Breast epithelium (tissue), 4 donors: ENCODE measurements around the gene FAM135A. TPM values are rescaled to one million over a fixed set of nuclear protein-coding genes. Genes with fewer than 3 reads are reported as not detected.

Source experiments
- DNase-seq, 2 donors: peaks; one replicate each; pipeline ENCODE4 v3.0.0-alpha.2; 2019; ENCODE audit warnings: low spot score in 2 of 2
- H3K27ac ChIP-seq, 2 donors: fragments of 200-600 bp; sonication (generic) in 1 of 2; one replicate each; pipeline ENCODE4 v1.5.1; 2016 to 2019; ENCODE audit warnings: mild to moderate bottlenecking in 1 of 2
- H3K27me3 ChIP-seq, 2 donors: fragments of 200-600 bp; sonication (generic) in 1 of 2; one replicate each; pipeline versions ENCODE4 v1.5.1 to v1.6.0; 2017 to 2019; ENCODE audit warnings: control low read depth in 1 of 2, mild to moderate bottlenecking in 1 of 2
- H3K36me3 ChIP-seq: fragments of 200-600 bp; one replicate; pipeline ENCODE4 v1.5.1; 2019
- H3K4me1 ChIP-seq, 2 donors: fragments of 200-600 bp; sonication (generic); one replicate each; pipeline ENCODE4 v1.5.1; 2016 to 2019; ENCODE audit warnings: control low read depth in 1 of 2
- H3K4me3 ChIP-seq, 3 donors: fragments of 200-600 bp; sonication (generic); 1 replicate in 2 of 3; 2 replicates in 1 of 3; pipeline ENCODE4 v1.5.1; 2016 to 2019; ENCODE audit warnings: mild to moderate bottlenecking in 3 of 3, moderate library complexity in 2 of 3
- H3K9me3 ChIP-seq, 2 donors: fragments of 200-600 bp; sonication (generic) in 1 of 2; one replicate each; pipeline ENCODE4 v1.5.1; 2016 to 2019; ENCODE audit warnings: control low read depth in 1 of 2
- POLR2A ChIP-seq: fragments of 450-650 bp; IDR thresholded peaks from one replicate; pipeline ENCODE4 v1.6.1; 2016; ENCODE audit warnings: antibody characterized with exemption, mild to moderate bottlenecking, moderate library complexity
- POLR2AphosphoS5 ChIP-seq, 3 donors: sonication (generic); formaldehyde crosslinking; IDR thresholded peaks; one replicate each; pipeline ENCODE4 v1.6.1; 2017; ENCODE audit warnings: antibody characterized with exemption in 3 of 3
- intact Hi-C: fragments of 100-400 bp; cut with DNase I; formaldehyde crosslinking; loops from one replicate; pipeline ENCODE4 v1.15.1; 2023; ENCODE audit warnings: low total_unique reads
- total RNA-seq, 3 donors: library from RNA; depleted of rRNA; stranded (reverse); fragments of >200 nt; gene quantifications; one replicate each; pipeline ENCODE4 v1.1.0, GENCODE V29; 2016
- TF ChIP-seq, protein P1 (sequence below), 3 donors: fragments of 450-650 bp; IDR thresholded peaks; one replicate each; pipeline ENCODE4 v1.5.1; 2016 to 2017; ENCODE audit warnings: antibody characterized with exemption in 3 of 3, mild to moderate bottlenecking in 3 of 3, moderate library complexity in 3 of 3

The FAM135A gene
- total RNA-seq, 3 donors from 2014 or later = 25.9 to 34.2 (median 30.2) TPM

DNA sequence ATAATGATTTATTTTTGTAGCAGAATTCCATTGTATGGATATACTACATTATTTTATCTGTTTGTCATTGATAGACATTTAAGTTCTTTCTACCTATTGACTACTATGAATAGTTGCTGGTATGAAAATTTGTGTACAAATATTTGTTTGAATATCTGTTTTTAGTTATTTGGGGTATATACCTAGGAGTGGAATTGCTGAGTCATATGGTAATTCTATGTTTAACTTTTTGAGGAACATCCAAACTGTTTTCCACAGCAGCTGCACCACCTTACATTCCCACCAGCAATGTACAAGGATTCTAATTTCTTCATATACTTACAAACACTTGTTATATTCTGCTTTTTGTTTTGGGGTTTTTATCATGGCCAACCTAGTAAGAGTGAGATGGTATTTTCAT is 97.3 kb downstream of the FAM135A start:
- Histone ChIP-seq H3K36me3 (peaks cover 1% of the 10 kb centered on the region), H3K4me3 (no peak overlapping the region), H3K27me3 (no peaks in the 10 kb centered on the region), H3K4me1 (no peaks in the 10 kb centered on the region), H3K9me3 (no peaks in the 10 kb centered on the region), H3K27ac (no peak overlapping the region)
- DNase-seq = no peak
- intact Hi-C loops = no loop called here
- TF ChIP-seq POLR2AphosphoS5 (IDR thresholded peaks at IDR 0.05) (no peak), POLR2A (no peak)
- TF ChIP-seq, protein P1, sequence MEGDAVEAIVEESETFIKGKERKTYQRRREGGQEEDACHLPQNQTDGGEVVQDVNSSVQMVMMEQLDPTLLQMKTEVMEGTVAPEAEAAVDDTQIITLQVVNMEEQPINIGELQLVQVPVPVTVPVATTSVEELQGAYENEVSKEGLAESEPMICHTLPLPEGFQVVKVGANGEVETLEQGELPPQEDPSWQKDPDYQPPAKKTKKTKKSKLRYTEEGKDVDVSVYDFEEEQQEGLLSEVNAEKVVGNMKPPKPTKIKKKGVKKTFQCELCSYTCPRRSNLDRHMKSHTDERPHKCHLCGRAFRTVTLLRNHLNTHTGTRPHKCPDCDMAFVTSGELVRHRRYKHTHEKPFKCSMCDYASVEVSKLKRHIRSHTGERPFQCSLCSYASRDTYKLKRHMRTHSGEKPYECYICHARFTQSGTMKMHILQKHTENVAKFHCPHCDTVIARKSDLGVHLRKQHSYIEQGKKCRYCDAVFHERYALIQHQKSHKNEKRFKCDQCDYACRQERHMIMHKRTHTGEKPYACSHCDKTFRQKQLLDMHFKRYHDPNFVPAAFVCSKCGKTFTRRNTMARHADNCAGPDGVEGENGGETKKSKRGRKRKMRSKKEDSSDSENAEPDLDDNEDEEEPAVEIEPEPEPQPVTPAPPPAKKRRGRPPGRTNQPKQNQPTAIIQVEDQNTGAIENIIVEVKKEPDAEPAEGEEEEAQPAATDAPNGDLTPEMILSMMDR (IDR thresholded peaks at IDR 0.05) = no peak

DNA sequence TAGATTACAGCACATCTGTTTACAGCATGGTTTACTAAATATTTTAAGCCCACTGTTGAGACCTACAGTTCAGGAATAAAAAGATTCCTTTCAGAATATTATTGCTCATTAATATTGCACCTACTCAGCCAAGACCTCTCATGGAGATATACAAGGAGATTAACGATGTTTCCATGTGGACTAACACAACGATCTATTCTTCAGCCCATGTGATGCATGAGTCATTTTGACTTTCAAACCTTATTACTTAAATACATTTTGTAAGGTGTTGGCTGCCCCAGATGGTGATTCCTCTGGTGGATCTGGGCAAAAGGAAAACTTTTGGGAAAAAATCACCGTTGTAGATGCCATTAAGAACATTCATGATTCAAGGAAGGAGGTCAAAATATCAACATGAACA is 105.4 kb downstream of the FAM135A start:
- intact Hi-C loops = no loop called here
- H3K36me3 ChIP-seq = no peaks in the 10 kb centered on the region
- DNase-seq = no peak
- H3K4me1 ChIP-seq = no peaks in the 10 kb centered on the region
- no peaks in the 10 kb centered on the region for H3K27me3 ChIP-seq
- no peaks in the 10 kb centered on the region for H3K9me3 ChIP-seq
- no peak overlapping the region for H3K4me3 ChIP-seq
- H3K27ac ChIP-seq = no peak overlapping the region
- TF ChIP-seq POLR2AphosphoS5 (IDR thresholded peaks at IDR 0.05) (no peak), POLR2A (no peak)
- TF ChIP-seq, protein P1 (IDR thresholded peaks at IDR 0.05) = no peak

DNA sequence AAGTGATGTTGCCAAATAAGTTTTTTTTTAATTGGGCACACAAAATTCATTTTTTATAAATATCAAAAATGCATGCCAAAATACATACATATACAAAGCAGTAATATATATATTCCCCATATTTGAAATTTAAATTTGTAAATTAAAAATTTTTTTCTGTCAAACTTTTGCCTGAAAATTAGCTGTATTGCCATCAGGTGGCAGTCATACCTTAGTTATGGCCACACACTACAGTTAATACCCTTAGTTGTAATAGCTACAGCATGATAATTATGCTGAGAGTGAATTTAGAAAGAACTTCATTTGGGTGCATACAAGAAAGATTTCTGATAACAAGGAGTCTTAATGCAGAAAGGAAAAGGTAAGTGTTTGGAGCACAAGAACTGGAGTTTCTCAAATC is 107.3 kb downstream of the FAM135A start:
- Histone ChIP-seq H3K27ac (no peak overlapping the region), H3K9me3 (no peaks in the 10 kb centered on the region), H3K4me3 (no peak overlapping the region), H3K4me1 (no peaks in the 10 kb centered on the region), H3K36me3 (no peaks in the 10 kb centered on the region), H3K27me3 (no peaks in the 10 kb centered on the region)
- intact Hi-C loops = no loop called here
- TF ChIP-seq, protein P1 (IDR thresholded peaks at IDR 0.05) = peak in 1 of 3 donors; percentile 16
- TF ChIP-seq POLR2AphosphoS5 (IDR thresholded peaks at IDR 0.05) (no peak), POLR2A (no peak)
- no peak for DNase-seq

DNA sequence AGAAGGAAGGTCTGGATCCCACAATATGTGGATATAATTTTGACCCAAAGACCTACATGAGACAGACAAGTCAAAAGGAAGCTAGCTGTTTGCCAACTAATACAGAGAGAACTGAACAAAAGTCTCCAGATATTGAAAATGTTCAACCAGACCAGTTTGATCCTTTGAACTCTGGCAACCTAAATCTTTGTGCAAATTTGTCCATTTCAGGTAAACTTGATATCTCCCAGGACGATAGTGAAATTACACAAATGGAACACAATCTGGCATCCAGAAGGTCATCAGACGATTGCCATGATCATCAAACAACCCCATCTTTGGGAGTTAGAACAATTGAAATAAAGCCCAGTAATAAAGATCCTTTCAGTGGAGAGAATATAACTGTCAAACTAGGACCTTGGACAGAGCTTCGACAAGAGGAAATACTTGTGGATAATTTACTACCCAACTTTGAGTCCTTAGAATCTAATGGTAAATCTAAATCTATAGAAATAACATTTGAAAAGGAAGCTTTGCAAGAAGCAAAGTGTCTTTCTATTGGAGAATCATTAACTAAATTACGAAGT is 111.5 kb downstream of the FAM135A start:
- no peak for TF ChIP-seq POLR2A
- TF ChIP-seq POLR2AphosphoS5 (IDR thresholded peaks at IDR 0.05) = no peak
- no peaks in the 10 kb centered on the region for H3K36me3 ChIP-seq

DNA sequence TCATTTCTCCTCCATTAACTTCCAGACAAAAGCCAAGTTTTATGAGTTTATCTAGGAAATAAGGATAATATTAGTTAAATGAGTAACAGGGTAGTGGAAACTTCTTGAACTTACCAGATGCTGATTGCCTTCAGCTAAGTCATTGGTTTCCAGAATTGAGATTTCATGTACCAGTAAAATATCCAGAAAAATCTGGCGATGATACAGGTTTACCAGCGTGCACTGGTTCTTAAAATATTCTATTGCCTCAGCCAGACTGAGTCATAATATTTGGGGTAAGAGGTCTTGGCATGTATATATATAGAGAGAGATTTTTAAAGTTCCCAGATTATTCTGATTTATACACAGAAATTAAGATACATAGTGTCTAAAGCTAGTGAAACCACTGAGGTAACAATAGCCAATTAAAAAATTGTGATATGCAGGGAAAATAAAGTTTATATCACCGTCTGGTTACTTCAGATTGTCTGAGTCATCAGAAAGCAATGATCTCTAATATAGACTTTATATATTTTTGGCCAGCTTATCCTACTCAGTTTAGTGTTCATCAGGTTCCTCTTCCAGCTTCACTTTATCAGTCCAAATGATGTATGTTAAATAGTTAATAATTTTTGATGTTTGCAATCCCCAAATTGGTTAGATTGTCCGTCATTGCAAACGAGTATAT is 113.9 kb downstream of the FAM135A start:
- no peaks in the 10 kb centered on the region for H3K27me3 ChIP-seq
- no peak overlapping the region for H3K4me3 ChIP-seq
- H3K36me3 ChIP-seq = no peaks in the 10 kb centered on the region
- intact Hi-C loops = no loop called here
- H3K4me1 ChIP-seq = no peaks in the 10 kb centered on the region
- H3K9me3 ChIP-seq = no peaks in the 10 kb centered on the region
- no peak overlapping the region for H3K27ac ChIP-seq
- TF ChIP-seq POLR2AphosphoS5 (IDR thresholded peaks at IDR 0.05) (no peak), POLR2A (no peak)
- no peak for DNase-seq

More for the DNA sequence above, 111.5 kb downstream of the FAM135A start:
- no peaks in the 10 kb centered on the region for H3K27me3 ChIP-seq
- DNase-seq = no peak
- intact Hi-C loops = no loop called here
- H3K27ac ChIP-seq = no peak overlapping the region
- H3K4me1 ChIP-seq = no peaks in the 10 kb centered on the region
- H3K4me3 ChIP-seq = no peak overlapping the region
- no peaks in the 10 kb centered on the region for H3K9me3 ChIP-seq

DNA sequence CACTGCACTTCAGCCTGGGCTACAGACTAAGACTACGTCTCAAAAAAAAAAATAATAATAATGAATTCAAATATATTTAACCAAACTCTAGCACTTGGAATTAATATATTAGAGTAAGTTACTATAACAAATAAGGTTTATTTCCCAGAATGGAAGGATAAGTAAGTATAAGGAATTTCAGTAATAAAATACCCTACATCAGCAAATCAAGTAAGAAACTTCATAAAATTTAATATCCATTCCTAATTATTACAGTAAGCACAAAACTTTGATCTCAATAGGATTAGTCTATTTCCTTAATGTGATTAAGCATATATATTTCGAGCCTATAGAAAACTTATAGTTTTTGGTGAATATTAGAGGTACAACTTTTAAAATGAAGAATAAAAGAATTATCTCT is 116.7 kb downstream of the FAM135A start:
- DNase-seq = no peak
- no peak overlapping the region for H3K27ac ChIP-seq
- no peaks in the 10 kb centered on the region for H3K9me3 ChIP-seq
- H3K4me1 ChIP-seq = no peaks in the 10 kb centered on the region
- no peak overlapping the region for H3K4me3 ChIP-seq
- no peak for TF ChIP-seq POLR2AphosphoS5 (IDR thresholded peaks at IDR 0.05)
- no peak for TF ChIP-seq POLR2A
- TF ChIP-seq, protein P1 (IDR thresholded peaks at IDR 0.05) = no peak
- H3K27me3 ChIP-seq = no peaks in the 10 kb centered on the region
- H3K36me3 ChIP-seq = no peaks in the 10 kb centered on the region
- intact Hi-C loops = loop anchor here (5.0 kb wide), 1 partner anchor 283 kb away; no protein-coding TSS in a partner anchor
